H1 (cell line): ENCODE measurements around the gene TAPT1. TPM values are rescaled to one million over a fixed set of nuclear protein-coding genes. Genes with fewer than 3 reads are reported as not detected.

Source experiments
- CTCF ChIA-PET: fragments of 300-600 bp; sonication (Branson Sonifier 250); formaldehyde crosslinking; loops from one replicate; lab custom pipeline; 2021; ENCODE audit not compliant: partially characterized antibody; lab: Charles Lee
- POLR2A ChIA-PET: fragments of 300-600 bp; sonication (Branson Sonifier 250); formaldehyde crosslinking; loops from one replicate; lab custom pipeline; 2021; ENCODE audit warnings: inconsistent platforms; ENCODE audit not compliant: partially characterized antibody; lab: Charles Lee
- DNase-seq, 2 experiments: peaks; one replicate each; pipeline versions ENCODE4 v3.0.0 to v3.0.0-alpha.2; 2010 to 2022; ENCODE audit warnings: low spot score in 2 of 2, low read depth in 1 of 2, mixed read lengths in 1 of 2
- FAIRE-seq: peaks from 2 replicates; lab custom pipeline; 2011; peaks lifted over from hg19 to GRCh38; lab: Jason Lieb, UNC
- H2AFZ ChIP-seq: 2 replicates; pipeline ENCODE4 v1.8.1; 2012; ENCODE audit warnings: low read length, inconsistent platforms
- H2AK5ac ChIP-seq: 2 replicates; pipeline ENCODE4 v1.6.1; 2013; ENCODE audit warnings: low read depth, low read length
- H2BK120ac ChIP-seq: replicated peaks from 2 replicates; pipeline ENCODE3; 2013; ENCODE audit warnings: low read depth, low read length, inconsistent platforms
- H2BK12ac ChIP-seq: 2 replicates; pipeline ENCODE4 v1.6.1; 2013; ENCODE audit warnings: low read depth, low read length
- H2BK15ac ChIP-seq: 2 replicates; pipeline ENCODE4 v1.6.1; 2013; ENCODE audit warnings: low read length
- H2BK20ac ChIP-seq: 2 replicates; pipeline ENCODE4 v1.6.1; 2013; ENCODE audit warnings: low read length
- H2BK5ac ChIP-seq: 2 replicates; pipeline ENCODE4 v1.6.1; 2013; ENCODE audit warnings: low read depth, low read length
- H3K14ac ChIP-seq: 2 replicates; pipeline ENCODE4 v1.6.1; 2013; ENCODE audit warnings: inconsistent platforms; ENCODE audit not compliant: insufficient read length
- H3K18ac ChIP-seq: 2 replicates; pipeline ENCODE4 v1.6.1; 2013; ENCODE audit warnings: low read length; ENCODE audit errors: extremely low read depth
- H3K23ac ChIP-seq: 2 replicates; pipeline ENCODE4 v1.6.1; 2013; ENCODE audit warnings: inconsistent platforms; ENCODE audit not compliant: insufficient read length
- H3K23me2 ChIP-seq: 2 replicates; pipeline ENCODE4 v1.6.1; 2013; ENCODE audit warnings: low read depth, low read length
- H3K27ac ChIP-seq: 2 replicates; pipeline ENCODE4 v1.6.1; 2011; ENCODE audit warnings: low read depth, low read length, inconsistent platforms
- H3K27me3 ChIP-seq, 4 experiments: replicated peaks in 1 of 4; 1 replicate in 1 of 4; 2 replicates in 3 of 4; pipeline versions ENCODE4 v1.6.1 to v1.8.1; 2011 to 2013; ENCODE audit warnings: low read length in 3 of 4, mild to moderate bottlenecking in 3 of 4, inconsistent platforms in 2 of 4, mixed read lengths in 2 of 4, moderate library complexity in 1 of 4; ENCODE audit not compliant: control insufficient read depth in 3 of 4, insufficient read depth in 3 of 4; ENCODE audit errors: extremely low read depth in 1 of 4
- H3K36me3 ChIP-seq, 4 experiments: 2 replicates each; pipeline versions ENCODE4 v1.6.1 to v1.8.1; 2011 to 2013; ENCODE audit warnings: mild to moderate bottlenecking in 4 of 4, low read length in 3 of 4, moderate library complexity in 2 of 4, control low read depth in 1 of 4, inconsistent platforms in 1 of 4; ENCODE audit not compliant: insufficient read depth in 4 of 4, control insufficient read depth in 2 of 4
- H3K4ac ChIP-seq: replicated peaks from 2 replicates; pipeline ENCODE3; 2013; ENCODE audit warnings: low read length, low read depth, mixed read lengths, inconsistent platforms; ENCODE audit not compliant: insufficient read length
- H3K4me1 ChIP-seq, 4 experiments: replicated peaks in 1 of 4; 1 replicate in 1 of 4; 2 replicates in 3 of 4; pipeline versions ENCODE4 v1.6.1 to v1.8.1; 2011 to 2013; ENCODE audit warnings: low read length in 3 of 4, inconsistent platforms in 2 of 4, mixed read lengths in 1 of 4; ENCODE audit not compliant: insufficient read depth in 4 of 4, control insufficient read depth in 3 of 4
- H3K4me2 ChIP-seq, 2 experiments: 2 replicates each; pipeline versions ENCODE4 v1.6.1 to v1.8.1; 2011 to 2013; ENCODE audit warnings: low read depth in 2 of 2, low read length in 2 of 2, control low read depth in 1 of 2, inconsistent platforms in 1 of 2, mild to moderate bottlenecking in 1 of 2; ENCODE audit not compliant: insufficient read depth in 1 of 2
- H3K4me3 ChIP-seq, 4 experiments: fragments of 200-600, 300-600 bp in 1 of 4; sonication (generic), shearing (Covaris generic), sonication (Bioruptor Twin) in 1 of 4; 2 replicates each; pipeline versions ENCODE4 v1.5.1 to v1.8.1; 2011 to 2016; ENCODE audit warnings: low read length in 4 of 4, low read depth in 3 of 4, control low read depth in 2 of 4, inconsistent platforms in 2 of 4, mild to moderate bottlenecking in 2 of 4, mixed read lengths in 1 of 4, moderate library complexity in 1 of 4; ENCODE audit not compliant: insufficient read depth in 2 of 4; ENCODE audit errors: extremely low read depth in 1 of 4
- H3K56ac ChIP-seq: replicated peaks from 2 replicates; pipeline ENCODE3; 2013; ENCODE audit warnings: low read depth, mild to moderate bottlenecking, mixed read lengths, low read length, inconsistent platforms; ENCODE audit not compliant: insufficient read length
- H3K79me1 ChIP-seq: 2 replicates; pipeline ENCODE4 v1.6.1; 2013; ENCODE audit warnings: low read depth, low read length, control low read depth
- H3K79me2 ChIP-seq, 2 experiments: 2 replicates each; pipeline versions ENCODE4 v1.6.1 to v1.8.1; 2012 to 2013; ENCODE audit warnings: low read length in 2 of 2, mild to moderate bottlenecking in 2 of 2, inconsistent platforms in 1 of 2; ENCODE audit not compliant: insufficient read depth in 2 of 2, control insufficient read depth in 1 of 2
- H3K9ac ChIP-seq, 4 experiments: replicated peaks in 1 of 4; 1 replicate in 1 of 4; 2 replicates in 3 of 4; pipeline versions ENCODE4 v1.6.1 to v1.8.1; 2011 to 2013; ENCODE audit warnings: low read depth in 3 of 4, low read length in 3 of 4, control low read depth in 2 of 4, mild to moderate bottlenecking in 2 of 4, moderate library complexity in 2 of 4, inconsistent platforms in 1 of 4; ENCODE audit errors: extremely low read depth in 1 of 4
- H3K9me3 ChIP-seq, 2 experiments: 2 replicates each; pipeline versions ENCODE4 v1.6.1 to v1.8.1; 2012 to 2013; ENCODE audit warnings: mild to moderate bottlenecking in 2 of 2, moderate library complexity in 2 of 2, control low read depth in 1 of 2, inconsistent platforms in 1 of 2, low read depth in 1 of 2, low read length in 1 of 2, mixed read lengths in 1 of 2; ENCODE audit not compliant: insufficient read depth in 2 of 2
- H4K20me1 ChIP-seq, 2 experiments: replicated peaks in 1 of 2; 2 replicates each; pipeline versions ENCODE3 to v1.8.1; 2011 to 2013; ENCODE audit warnings: inconsistent platforms in 2 of 2, low read length in 2 of 2, mild to moderate bottlenecking in 1 of 2; ENCODE audit not compliant: insufficient read depth in 2 of 2, control insufficient read depth in 1 of 2
- H4K5ac ChIP-seq: 2 replicates; pipeline ENCODE4 v1.6.1; 2013; ENCODE audit warnings: low read length, low read depth, mixed read lengths, inconsistent platforms; ENCODE audit not compliant: insufficient read length
- H4K8ac ChIP-seq: 2 replicates; pipeline ENCODE4 v1.8.0; 2013; ENCODE audit warnings: mild to moderate bottlenecking, moderate library complexity, low read length, inconsistent platforms; ENCODE audit not compliant: insufficient read depth; ENCODE audit errors: extremely low read depth
- H4K91ac ChIP-seq: replicated peaks from 2 replicates; pipeline ENCODE3; 2013; ENCODE audit warnings: low read length, mixed read lengths, inconsistent platforms; ENCODE audit not compliant: insufficient read length
- ATF2 ChIP-seq: IDR thresholded peaks from 2 replicates; pipeline ENCODE4 v1.6.1; 2012; ENCODE audit warnings: low read length, inconsistent platforms
- BACH1 ChIP-seq: IDR thresholded peaks from 2 replicates; pipeline ENCODE4 v1.6.1; 2012; ENCODE audit warnings: low read length, improper control_type of control experiment
- CBX8 ChIP-seq: fragments of 300-800, 300-1000 bp; sonication (generic); IDR thresholded peaks from 2 replicates; pipeline ENCODE4 v1.7.1; 2016; ENCODE audit warnings: low read depth, low read length, borderline replicate concordance
- CREB1 ChIP-seq: IDR thresholded peaks from 2 replicates; pipeline ENCODE4 v1.6.1; 2012; ENCODE audit warnings: inconsistent platforms
- GABPA ChIP-seq: IDR thresholded peaks from 2 replicates; pipeline ENCODE4 v1.6.1; 2011; ENCODE audit warnings: mild to moderate bottlenecking, low read length, moderate library complexity, borderline replicate concordance; ENCODE audit not compliant: insufficient read depth
- GTF2F1 ChIP-seq: IDR thresholded peaks from 2 replicates; pipeline ENCODE4 v1.6.1; 2012; ENCODE audit warnings: low read depth, low read length, improper control_type of control experiment, borderline replicate concordance
- KDM4A ChIP-seq: IDR thresholded peaks from one replicate; pipeline ENCODE4 v1.7.1; 2012; ENCODE audit warnings: low read depth, mild to moderate bottlenecking, moderate library complexity, low read length, inconsistent platforms; ENCODE audit not compliant: severe bottlenecking
- POLR2AphosphoS5 ChIP-seq: IDR thresholded peaks from 2 replicates; pipeline ENCODE4 v1.6.1; 2011; ENCODE audit warnings: low read depth, low read length
- RFX5 ChIP-seq: IDR thresholded peaks from 2 replicates; pipeline ENCODE4 v1.6.1; 2011; ENCODE audit warnings: low read depth, low read length, improper control_type of control experiment, borderline replicate concordance
- SIRT6 ChIP-seq: IDR thresholded peaks from one replicate; pipeline ENCODE4 v1.7.1; 2012; ENCODE audit warnings: low read length, inconsistent platforms
- SP1 ChIP-seq: IDR thresholded peaks from 2 replicates; pipeline ENCODE4 v1.6.1; 2011; ENCODE audit warnings: low read depth, low read length
- SP2 ChIP-seq: IDR thresholded peaks from 2 replicates; pipeline ENCODE4 v1.6.1; 2012; ENCODE audit warnings: mild to moderate bottlenecking, low read length, inconsistent platforms
- WGBS, 2 experiments: shearing (Covaris generic) in 1 of 2; methylation state at CpG; one replicate each; pipeline versions ENCODE4 v1.1.6 to v1.1.7; 2013 to 2015; ENCODE audit warnings: low lambda C conversion rate in 2 of 2, mixed read lengths in 2 of 2, inconsistent platforms in 1 of 2, low coverage in 1 of 2, missing lambda C conversion rate in 1 of 2; ENCODE audit not compliant: insufficient replicate concordance in 2 of 2, insufficient coverage in 1 of 2, insufficient read length in 1 of 2; ENCODE audit errors: extremely low coverage in 1 of 2, missing lambda C conversion rate in 1 of 2; 5-methylcytosine and 5-hydroxymethylcytosine counted together
- polyA plus RNA-seq, 7 experiments: library from polyadenylated mRNA; depleted of rRNA in 3 of 7; stranded (reverse) in 5 of 7; unstranded in 2 of 7; fragments of >200 nt in 5 of 7; fragments of 200-250 nt in 2 of 7; gene quantifications; 1 replicate in 5 of 7; 2 replicates in 1 of 7; 4 replicates in 1 of 7; pipeline versions ENCODE4 v1.2.1 to v1.2.3, GENCODE V29; 2011 to 2013; ENCODE audit warnings: missing spikeins in 2 of 7, mixed read lengths in 2 of 7
- total RNA-seq: library from RNA; stranded (reverse); fragmentation: NEBNext Ultra II Directional; extraction: Animal tissue kit (Norgen Biotek cat#: 25700); gene quantifications from 2 replicates; pipeline ENCODE4 v1.2.1, GENCODE V29; 2021
- TF ChIP-seq, protein P1 (sequence below): IDR thresholded peaks from 2 replicates; pipeline ENCODE4 v1.6.1; 2011; ENCODE audit warnings: low read length, improper control_type of control experiment

TAPT1 gene
- total and polyA plus RNA-seq, 2 of the 8 experiments (the other 6 are each of a cell fraction or from before 2014, with no cell fraction given) = 4.2 to 15.3 TPM

DNA sequence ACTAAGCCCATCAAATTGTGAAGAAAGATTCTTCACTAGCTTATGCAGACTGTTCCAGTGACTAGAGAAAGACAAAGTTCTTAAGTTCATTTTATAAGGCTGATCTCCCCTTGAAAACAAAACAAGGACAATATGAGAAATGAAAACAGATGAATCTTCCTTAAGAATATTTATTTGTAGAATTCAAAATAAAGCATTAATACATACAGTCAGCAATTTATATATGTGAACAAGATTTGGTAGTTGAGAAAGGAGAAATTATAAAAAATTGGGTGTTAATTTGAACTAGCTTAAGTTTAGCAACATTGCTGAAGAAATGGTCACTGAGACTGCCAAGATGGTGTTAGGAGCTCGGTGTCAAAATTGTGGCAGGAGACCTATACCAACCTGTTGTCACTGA is 41.4 kb upstream of the TAPT1 start:
- FAIRE-seq = no peak
- no peaks in the 10 kb centered on the region for H3K27me3 ChIP-seq
- no peak overlapping the region for H4K5ac ChIP-seq
- H2BK20ac ChIP-seq = no peak overlapping the region
- H3K14ac ChIP-seq = no peak overlapping the region
- H3K23me2 ChIP-seq = no peaks in the 10 kb centered on the region
- no peak overlapping the region for H2BK12ac ChIP-seq
- no peak overlapping the region for H3K18ac ChIP-seq
- no peaks in the 10 kb centered on the region for H3K79me2 ChIP-seq
- H3K79me1 ChIP-seq = no peaks in the 10 kb centered on the region
- no peak overlapping the region for H3K4me3 ChIP-seq
- H2AK5ac ChIP-seq = no peak overlapping the region
- H4K20me1 ChIP-seq = no peaks in the 10 kb centered on the region
- H4K91ac ChIP-seq = no peak overlapping the region
- H3K4ac ChIP-seq = no peak overlapping the region
- no peak for DNase-seq
- no peaks in the 10 kb centered on the region for H3K9me3 ChIP-seq
- no peak overlapping the region for H2BK15ac ChIP-seq
- ChIA-PET POLR2A (no interaction called here), CTCF (interaction anchor here (0.7 to 1.4 kb wide), 3 partner anchors 17 to 353 kb away, joined by 4 to 5 read pairs (median 4); no protein-coding TSS in a partner anchor)
- WGBS, 2 experiments = 90% methylated on average over 1 of the region's 1 CpG; no CpG with 5 or more reads in 1 of the 2 experiments
- no peak overlapping the region for H2AFZ ChIP-seq
- H4K8ac ChIP-seq = no peak overlapping the region
- H3K27ac ChIP-seq = no peak overlapping the region
- H3K4me2 ChIP-seq = no peak overlapping the region
- H3K4me1 ChIP-seq = no peaks in the 10 kb centered on the region
- no peak overlapping the region for H3K9ac ChIP-seq
- H3K56ac ChIP-seq = no peak overlapping the region
- no peaks in the 10 kb centered on the region for H3K36me3 ChIP-seq
- H2BK120ac ChIP-seq = no peak overlapping the region
- H3K23ac ChIP-seq = no peak overlapping the region
- H2BK5ac ChIP-seq = no peak overlapping the region
- TF ChIP-seq SIRT6 (no peak), CREB1 (no peak), RFX5 (no peak), CBX8 (no peak), GTF2F1 (no peak), KDM4A (no peak), ATF2 (no peak), SP2 (no peak), SP1 (no peak), BACH1 (no peak), GABPA (no peak), POLR2AphosphoS5 (no peak)
- TF ChIP-seq, protein P1, sequence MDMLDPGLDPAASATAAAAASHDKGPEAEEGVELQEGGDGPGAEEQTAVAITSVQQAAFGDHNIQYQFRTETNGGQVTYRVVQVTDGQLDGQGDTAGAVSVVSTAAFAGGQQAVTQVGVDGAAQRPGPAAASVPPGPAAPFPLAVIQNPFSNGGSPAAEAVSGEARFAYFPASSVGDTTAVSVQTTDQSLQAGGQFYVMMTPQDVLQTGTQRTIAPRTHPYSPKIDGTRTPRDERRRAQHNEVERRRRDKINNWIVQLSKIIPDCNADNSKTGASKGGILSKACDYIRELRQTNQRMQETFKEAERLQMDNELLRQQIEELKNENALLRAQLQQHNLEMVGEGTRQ = no peak
